HEK293 (cell line): Measurements from ENCODE around the gene ZNF780B.

Experiments
- CTCF ChIA-PET: fragments of 350-600 bp; formaldehyde crosslinking; extraction: SDS; loops from one replicate; lab custom pipeline; 2021; ENCODE audit warnings: antibody characterized with exemption; lab: Yijun Ruan, JAX
- POLR2A ChIA-PET: fragments of 300-600 bp; formaldehyde crosslinking; extraction: SDS; loops from one replicate; lab custom pipeline; 2020; ENCODE audit warnings: antibody characterized with exemption, inconsistent platforms; lab: Yijun Ruan, JAX
- H3K27ac ChIP-seq: fragments of 200-500 bp; sonication (Bioruptor generic); 2 replicates; pipeline ENCODE4 v1.5.1; 2014; ENCODE audit warnings: low read depth, low read length, control low read depth, inconsistent platforms; ENCODE audit errors: extremely low read depth
- H3K36me3 ChIP-seq, 2 experiments: fragments of 200-500 bp in 1 of 2; sonication (Bioruptor generic) in 1 of 2; 1 replicate in 1 of 2; 2 replicates in 1 of 2; pipeline ENCODE4 v1.5.1; 2014 to 2017; ENCODE audit warnings: inconsistent platforms in 2 of 2, low read length in 2 of 2; ENCODE audit not compliant: control insufficient read depth in 2 of 2, insufficient read depth in 1 of 2
- H3K4me1 ChIP-seq: fragments of 200-500 bp; sonication (Bioruptor generic); 2 replicates; pipeline ENCODE4 v1.5.1; 2014; ENCODE audit warnings: mild to moderate bottlenecking, low read length, inconsistent platforms; ENCODE audit not compliant: control insufficient read depth, insufficient read depth
- H3K4me3 ChIP-seq: 2 replicates; pipeline ENCODE4 v1.5.1; 2011; ENCODE audit warnings: low read depth, mild to moderate bottlenecking, control low read depth, low read length, moderate library complexity
- H3K9me3 ChIP-seq: fragments of 200-500 bp; sonication (Bioruptor generic); 2 replicates; pipeline ENCODE4 v1.5.1; 2014; ENCODE audit warnings: low read depth, low read length, inconsistent platforms; ENCODE audit not compliant: control insufficient read depth, insufficient read depth
- BCL11A ChIP-seq: fragments of 450-650 bp; formaldehyde crosslinking; IDR thresholded peaks from 2 replicates; pipeline ENCODE4 v1.5.1; 2016; ENCODE audit warnings: low read depth, missing biosample characterization, missing genetic modification characterization
- BCL11B ChIP-seq: fragments of 450-650 bp; formaldehyde crosslinking; IDR thresholded peaks from 2 replicates; pipeline ENCODE4 v1.5.1; 2016; ENCODE audit warnings: low read depth, missing biosample characterization, missing genetic modification characterization
- IKZF3 ChIP-seq: fragments of 450-650 bp; IDR thresholded peaks from 2 replicates; pipeline ENCODE4 v1.5.0; 2018; ENCODE audit warnings: missing biosample characterization, mild to moderate bottlenecking, missing genetic modification characterization, moderate library complexity
- KLF1 ChIP-seq: fragments of 450-650 bp; formaldehyde crosslinking; IDR thresholded peaks from 2 replicates; pipeline ENCODE4 v1.5.1; 2016; ENCODE audit warnings: missing biosample characterization, missing genetic modification characterization
- KLF10 ChIP-seq: fragments of 450-650 bp; IDR thresholded peaks from 2 replicates; pipeline ENCODE4 v1.5.1; 2018; ENCODE audit warnings: missing biosample characterization, mild to moderate bottlenecking, missing genetic modification characterization
- MYNN ChIP-seq: fragments of 450-650 bp; formaldehyde crosslinking; IDR thresholded peaks from 2 replicates; pipeline ENCODE4 v1.5.1; 2016; ENCODE audit warnings: missing biosample characterization, missing genetic modification characterization, borderline replicate concordance
- SCRT2 ChIP-seq: fragments of 450-650 bp; formaldehyde crosslinking; IDR thresholded peaks from 2 replicates; pipeline ENCODE4 v1.5.1; 2016; ENCODE audit warnings: missing biosample characterization, missing genetic modification characterization
- SP3 ChIP-seq: fragments of 450-650 bp; formaldehyde crosslinking; IDR thresholded peaks from 2 replicates; pipeline ENCODE4 v1.5.1; 2016; ENCODE audit warnings: missing biosample characterization, missing genetic modification characterization
- ZFHX2 ChIP-seq: fragments of 450-650 bp; formaldehyde crosslinking; conservative IDR thresholded peaks from 2 replicates; pipeline ENCODE4 v1.5.1; 2016; ENCODE audit warnings: missing biosample characterization, missing genetic modification characterization
- ZFP69B ChIP-seq: fragments of 450-650 bp; formaldehyde crosslinking; IDR thresholded peaks from 2 replicates; pipeline ENCODE4 v1.5.1; 2016; ENCODE audit warnings: missing biosample characterization, missing genetic modification characterization
- ZNF155 ChIP-seq: fragments of 450-650 bp; formaldehyde crosslinking; IDR thresholded peaks from 2 replicates; pipeline ENCODE4 v1.5.1; 2016; ENCODE audit warnings: missing biosample characterization, missing genetic modification characterization
- ZNF214 ChIP-seq: fragments of 450-650 bp; formaldehyde crosslinking; IDR thresholded peaks from 2 replicates; pipeline ENCODE4 v1.5.1; 2017; ENCODE audit warnings: missing biosample characterization, mild to moderate bottlenecking, missing genetic modification characterization, borderline replicate concordance
- ZNF223 ChIP-seq: fragments of 450-650 bp; formaldehyde crosslinking; IDR thresholded peaks from 2 replicates; pipeline ENCODE4 v1.5.1; 2016; ENCODE audit warnings: missing biosample characterization, missing genetic modification characterization
- ZNF23 ChIP-seq: fragments of 450-650 bp; formaldehyde crosslinking; IDR thresholded peaks from 2 replicates; pipeline ENCODE4 v1.5.1; 2016; ENCODE audit warnings: missing biosample characterization, missing genetic modification characterization, borderline replicate concordance
- ZNF311 ChIP-seq: fragments of 450-650 bp; formaldehyde crosslinking; IDR thresholded peaks from 2 replicates; pipeline ENCODE4 v1.5.1; 2017; ENCODE audit warnings: missing biosample characterization, missing genetic modification characterization, borderline replicate concordance
- ZNF37A ChIP-seq: fragments of 450-650 bp; IDR thresholded peaks from 2 replicates; pipeline ENCODE4 v1.5.1; 2018; ENCODE audit warnings: missing biosample characterization, missing genetic modification characterization
- ZNF433 ChIP-seq: fragments of 450-650 bp; formaldehyde crosslinking; IDR thresholded peaks from 2 replicates; pipeline ENCODE4 v1.5.1; 2016; ENCODE audit warnings: missing biosample characterization, missing genetic modification characterization, low read depth
- ZNF529 ChIP-seq: fragments of 450-650 bp; formaldehyde crosslinking; IDR thresholded peaks from 2 replicates; pipeline ENCODE4 v1.5.1; 2017; ENCODE audit warnings: missing genetic modification characterization, missing biosample characterization; ENCODE audit not compliant: insufficient replicate concordance
- ZNF561 ChIP-seq: fragments of 450-650 bp; IDR thresholded peaks from 2 replicates; pipeline ENCODE4 v1.5.1; 2018; ENCODE audit warnings: missing biosample characterization, missing genetic modification characterization, borderline replicate concordance
- ZNF571 ChIP-seq: fragments of 450-650 bp; formaldehyde crosslinking; IDR thresholded peaks from 2 replicates; pipeline ENCODE4 v1.5.0; 2017; ENCODE audit warnings: missing biosample characterization, missing genetic modification characterization
- ZNF596 ChIP-seq: fragments of 450-650 bp; IDR thresholded peaks from 2 replicates; pipeline ENCODE4 v1.5.0; 2018; ENCODE audit warnings: missing biosample characterization, mild to moderate bottlenecking, missing genetic modification characterization, moderate library complexity
- ZNF626 ChIP-seq: fragments of 450-650 bp; sonication (Bioruptor Pico); formaldehyde crosslinking; IDR thresholded peaks from 2 replicates; pipeline ENCODE4 v1.5.1; 2018; ENCODE audit warnings: missing biosample characterization, missing genetic modification characterization, inconsistent platforms
- ZNF629 ChIP-seq: fragments of 450-650 bp; formaldehyde crosslinking; IDR thresholded peaks from 2 replicates; pipeline ENCODE4 v1.5.1; 2017; ENCODE audit warnings: missing biosample characterization, missing genetic modification characterization
- ZNF658 ChIP-seq: fragments of 450-650 bp; formaldehyde crosslinking; IDR thresholded peaks from 2 replicates; pipeline ENCODE4; 2016; ENCODE audit warnings: missing biosample characterization, missing genetic modification characterization
- ZNF660 ChIP-seq: fragments of 450-650 bp; IDR thresholded peaks from 2 replicates; pipeline ENCODE4 v1.5.1; 2018; ENCODE audit warnings: missing biosample characterization, mild to moderate bottlenecking, missing genetic modification characterization
- ZNF670 ChIP-seq: fragments of 450-650 bp; formaldehyde crosslinking; IDR thresholded peaks from 2 replicates; pipeline ENCODE4 v1.5.1; 2016; ENCODE audit warnings: missing biosample characterization, missing genetic modification characterization, low read depth
- ZNF776 ChIP-seq: fragments of 450-650 bp; formaldehyde crosslinking; IDR thresholded peaks from 2 replicates; pipeline ENCODE4 v1.5.0; 2017; ENCODE audit warnings: missing biosample characterization, missing genetic modification characterization, borderline replicate concordance
- ZNF830 ChIP-seq: fragments of 450-650 bp; IDR thresholded peaks from 2 replicates; pipeline ENCODE4 v1.5.0; 2018; ENCODE audit warnings: missing biosample characterization, missing genetic modification characterization, low read depth, mild to moderate bottlenecking, moderate library complexity
- TF ChIP-seq, protein P1 (sequence below): fragments of 450-650 bp; formaldehyde crosslinking; IDR thresholded peaks from 2 replicates; pipeline ENCODE4 v1.5.1; 2016; ENCODE audit warnings: missing biosample characterization, missing genetic modification characterization
- TF ChIP-seq, protein P2 (sequence below): fragments of 450-650 bp; IDR thresholded peaks from 2 replicates; pipeline ENCODE4 v1.5.1; 2018; ENCODE audit warnings: missing biosample characterization, mild to moderate bottlenecking, missing genetic modification characterization
- TF ChIP-seq, protein P3 (sequence below): fragments of 450-650 bp; formaldehyde crosslinking; IDR thresholded peaks from 2 replicates; pipeline ENCODE4 v1.5.1; 2016; ENCODE audit warnings: missing biosample characterization, missing genetic modification characterization
- TF ChIP-seq, protein P4 (sequence below): fragments of 450-650 bp; formaldehyde crosslinking; IDR thresholded peaks from 2 replicates; pipeline ENCODE4 v1.5.1; 2016; ENCODE audit warnings: missing biosample characterization, missing genetic modification characterization
- TF ChIP-seq, protein P5 (sequence below): fragments of 450-650 bp; formaldehyde crosslinking; IDR thresholded peaks from 2 replicates; pipeline ENCODE4 v1.5.1; 2017; ENCODE audit warnings: missing biosample characterization, missing genetic modification characterization

Gene ZNF780B

DNA sequence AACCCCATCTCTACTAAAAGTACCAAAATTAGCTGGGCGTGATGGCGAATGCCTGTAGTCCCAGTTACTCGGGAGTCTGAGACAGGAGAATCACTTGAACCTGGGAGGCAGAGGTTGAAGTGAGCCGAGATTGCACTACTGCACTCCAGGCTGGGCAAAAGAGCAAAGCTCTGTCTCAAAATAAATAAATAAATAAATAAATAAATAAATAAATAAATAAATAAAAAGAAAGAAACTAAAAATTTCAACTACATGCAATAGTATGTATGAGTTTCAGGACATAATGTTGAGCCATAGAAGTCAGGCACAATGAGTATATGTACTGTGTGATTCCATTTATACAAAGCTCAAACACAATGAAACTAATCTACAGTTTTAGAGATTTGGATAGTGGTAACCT, 47.6 kb upstream of the ZNF780B start:
- Histone ChIP-seq H3K27ac (no peak overlapping the region), H3K4me1 (no peaks in the 10 kb centered on the region), H3K36me3 (no peaks in the 10 kb centered on the region; a peak in 1 of 3 replicates), H3K9me3 (peaks cover 6% of the 10 kb centered on the region), H3K4me3 (no peak overlapping the region)
- POLR2A ChIA-PET: interaction anchor here (1.2 kb wide), 1 partner anchor 67 kb away, joined by 4 read pairs; no protein-coding TSS in a partner anchor
- CTCF ChIA-PET: interaction anchor here (0.7 kb wide), 1 partner anchor 319 kb away, joined by 6 read pairs; no protein-coding TSS in a partner anchor
- TF ChIP-seq BCL11B (tag by site-specific recombination): peak; percentile 68; the same call in 1 of the 2 replicates
- TF ChIP-seq, protein P1, sequence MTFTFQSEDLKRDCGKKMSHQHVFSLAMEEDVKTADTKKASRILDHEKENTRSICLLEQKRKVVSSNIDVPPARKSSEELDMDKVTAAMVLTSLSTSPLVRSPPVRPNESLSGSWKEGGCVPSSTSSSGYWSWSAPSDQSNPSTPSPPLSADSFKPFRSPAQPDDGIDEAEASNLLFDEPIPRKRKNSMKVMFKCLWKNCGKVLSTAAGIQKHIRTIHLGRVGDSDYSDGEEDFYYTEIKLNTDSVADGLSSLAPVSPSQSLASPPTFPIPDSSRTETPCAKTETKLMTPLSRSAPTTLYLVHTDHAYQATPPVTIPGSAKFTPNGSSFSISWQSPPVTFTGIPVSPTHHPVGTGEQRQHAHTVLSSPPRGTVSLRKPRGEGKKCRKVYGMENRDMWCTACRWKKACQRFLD: no peak
- no peak for TF ChIP-seq ZNF37A (tag by site-specific recombination)
- TF ChIP-seq MYNN: peak; percentile 68; the same call in 1 of the 2 replicates
- TF ChIP-seq BCL11A: no peak
- peak; percentile 51; the same call in 1 of the 2 replicates for TF ChIP-seq SP3
- TF ChIP-seq ZNF561: no peak
- no peak for TF ChIP-seq SCRT2 (tag by site-specific recombination)
- no peak for TF ChIP-seq ZNF214 (tag by site-specific recombination)
- TF ChIP-seq, protein P2, sequence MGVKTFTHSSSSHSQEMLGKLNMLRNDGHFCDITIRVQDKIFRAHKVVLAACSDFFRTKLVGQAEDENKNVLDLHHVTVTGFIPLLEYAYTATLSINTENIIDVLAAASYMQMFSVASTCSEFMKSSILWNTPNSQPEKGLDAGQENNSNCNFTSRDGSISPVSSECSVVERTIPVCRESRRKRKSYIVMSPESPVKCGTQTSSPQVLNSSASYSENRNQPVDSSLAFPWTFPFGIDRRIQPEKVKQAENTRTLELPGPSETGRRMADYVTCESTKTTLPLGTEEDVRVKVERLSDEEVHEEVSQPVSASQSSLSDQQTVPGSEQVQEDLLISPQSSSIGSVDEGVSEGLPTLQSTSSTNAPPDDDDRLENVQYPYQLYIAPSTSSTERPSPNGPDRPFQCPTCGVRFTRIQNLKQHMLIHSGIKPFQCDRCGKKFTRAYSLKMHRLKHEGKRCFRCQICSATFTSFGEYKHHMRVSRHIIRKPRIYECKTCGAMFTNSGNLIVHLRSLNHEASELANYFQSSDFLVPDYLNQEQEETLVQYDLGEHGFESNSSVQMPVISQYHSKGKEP (tag by site-specific recombination): no peak
- TF ChIP-seq ZNF433 (tag by site-specific recombination): peak; percentile 86
- no peak for TF ChIP-seq KLF1 (tag by site-specific recombination)
- TF ChIP-seq, protein P3, sequence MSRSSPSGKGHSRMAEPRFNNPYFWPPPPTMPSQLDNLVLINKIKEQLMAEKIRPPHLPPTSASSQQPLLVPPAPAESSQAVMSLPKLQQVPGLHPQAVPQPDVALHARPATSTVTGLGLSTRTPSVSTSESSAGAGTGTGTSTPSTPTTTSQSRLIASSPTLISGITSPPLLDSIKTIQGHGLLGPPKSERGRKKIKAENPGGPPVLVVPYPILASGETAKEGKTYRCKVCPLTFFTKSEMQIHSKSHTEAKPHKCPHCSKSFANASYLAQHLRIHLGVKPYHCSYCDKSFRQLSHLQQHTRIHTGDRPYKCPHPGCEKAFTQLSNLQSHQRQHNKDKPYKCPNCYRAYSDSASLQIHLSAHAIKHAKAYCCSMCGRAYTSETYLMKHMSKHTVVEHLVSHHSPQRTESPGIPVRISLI (tag by site-specific recombination): 0 out of 2 replicates have a peak, but pooled peaks have one; percentile 39
- no peak for TF ChIP-seq ZFP69B (tag by site-specific recombination)
- TF ChIP-seq, protein P4, sequence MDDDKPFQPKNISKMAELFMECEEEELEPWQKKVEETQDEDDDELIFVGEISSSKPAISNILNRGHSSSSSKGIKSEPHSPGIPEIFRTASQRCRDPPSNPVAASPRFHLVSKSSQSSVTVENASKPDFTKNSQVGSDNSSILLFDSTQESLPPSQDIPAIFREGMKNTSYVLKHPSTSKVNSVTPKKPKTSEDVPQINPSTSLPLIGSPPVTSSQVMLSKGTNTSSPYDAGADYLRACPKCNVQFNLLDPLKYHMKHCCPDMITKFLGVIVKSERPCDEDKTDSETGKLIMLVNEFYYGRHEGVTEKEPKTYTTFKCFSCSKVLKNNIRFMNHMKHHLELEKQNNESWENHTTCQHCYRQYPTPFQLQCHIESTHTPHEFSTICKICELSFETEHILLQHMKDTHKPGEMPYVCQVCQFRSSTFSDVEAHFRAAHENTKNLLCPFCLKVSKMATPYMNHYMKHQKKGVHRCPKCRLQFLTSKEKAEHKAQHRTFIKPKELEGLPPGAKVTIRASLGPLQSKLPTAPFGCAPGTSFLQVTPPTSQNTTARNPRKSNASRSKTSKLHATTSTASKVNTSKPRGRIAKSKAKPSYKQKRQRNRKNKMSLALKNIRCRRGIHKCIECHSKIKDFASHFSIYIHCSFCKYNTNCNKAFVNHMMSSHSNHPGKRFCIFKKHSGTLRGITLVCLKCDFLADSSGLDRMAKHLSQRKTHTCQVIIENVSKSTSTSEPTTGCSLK (tag by site-specific recombination): no peak
- TF ChIP-seq ZNF311 (tag by site-specific recombination): no peak
- TF ChIP-seq, protein P5, sequence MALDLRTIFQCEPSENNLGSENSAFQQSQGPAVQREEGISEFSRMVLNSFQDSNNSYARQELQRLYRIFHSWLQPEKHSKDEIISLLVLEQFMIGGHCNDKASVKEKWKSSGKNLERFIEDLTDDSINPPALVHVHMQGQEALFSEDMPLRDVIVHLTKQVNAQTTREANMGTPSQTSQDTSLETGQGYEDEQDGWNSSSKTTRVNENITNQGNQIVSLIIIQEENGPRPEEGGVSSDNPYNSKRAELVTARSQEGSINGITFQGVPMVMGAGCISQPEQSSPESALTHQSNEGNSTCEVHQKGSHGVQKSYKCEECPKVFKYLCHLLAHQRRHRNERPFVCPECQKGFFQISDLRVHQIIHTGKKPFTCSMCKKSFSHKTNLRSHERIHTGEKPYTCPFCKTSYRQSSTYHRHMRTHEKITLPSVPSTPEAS: no peak
- no peak for TF ChIP-seq ZNF670
- no peak for TF ChIP-seq ZFHX2 (tag by site-specific recombination)
- no peak for TF ChIP-seq ZNF830 (tag by site-specific recombination)
- TF ChIP-seq ZNF629 (tag by site-specific recombination): peak; percentile 79
- TF ChIP-seq ZNF155: 0 out of 2 replicates have a peak, but pooled peaks have one; percentile 82
- TF ChIP-seq ZNF223 (tag by site-specific recombination): peak; percentile 80
- no peak for TF ChIP-seq ZNF660
- TF ChIP-seq ZNF658 (tag by site-specific recombination): no peak
- TF ChIP-seq ZNF571 (tag by site-specific recombination): no peak
- 0 out of 2 replicates have a peak, but pooled peaks have one; percentile 49 for TF ChIP-seq ZNF23 (tag by site-specific recombination)
- no peak for TF ChIP-seq ZNF596 (tag by site-specific recombination)
- no peak for TF ChIP-seq ZNF776 (tag by site-specific recombination)
- TF ChIP-seq KLF10 (tag by site-specific recombination): no peak
- no peak for TF ChIP-seq IKZF3 (tag by site-specific recombination)
- no peak for TF ChIP-seq ZNF626 (tag by site-specific recombination)
- peak; percentile 66 for TF ChIP-seq ZNF529
